NCI-H146 (cell line): ENCODE data around the gene SSTR4.
"Not testable (repeated sequence)": the region's sequence is repeated elsewhere in the genome, so short reads cannot be mapped to it uniquely, and the experiment has no call there.

Experiments used
- DNase-seq: peaks from one replicate; lab custom pipeline; 2025; lab: John Stamatoyannopoulos, UW

Gene SSTR4

GRCh38 chr20:23034721-23035671, at the start of gene SSTR4:
Gene SSTR4, plus strand, starts transcription at chr20:23035312. Its CDS starts 172 bp downstream, at chr20:23035484.
- no peak for DNase-seq

DNA sequence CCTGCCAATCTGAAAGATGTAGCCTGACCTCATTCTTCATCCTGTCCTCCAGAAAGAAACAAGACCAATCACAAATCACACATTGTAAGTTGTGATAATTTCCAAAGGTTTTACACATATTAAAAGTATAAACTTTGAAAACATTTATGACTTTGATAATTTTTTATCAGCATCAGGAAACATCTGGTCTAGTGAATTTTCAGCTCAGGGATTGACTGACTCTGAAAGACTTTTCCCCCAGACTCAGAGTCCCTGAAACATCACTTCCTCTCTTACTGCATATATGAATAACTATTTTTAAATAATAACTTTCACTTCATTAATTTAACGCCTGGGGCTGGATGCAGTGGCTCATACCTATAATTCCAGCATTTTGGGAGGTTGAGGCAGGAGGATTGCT, 48.5 kb upstream of the SSTR4 start:
- DNase-seq, result no peak

DNA sequence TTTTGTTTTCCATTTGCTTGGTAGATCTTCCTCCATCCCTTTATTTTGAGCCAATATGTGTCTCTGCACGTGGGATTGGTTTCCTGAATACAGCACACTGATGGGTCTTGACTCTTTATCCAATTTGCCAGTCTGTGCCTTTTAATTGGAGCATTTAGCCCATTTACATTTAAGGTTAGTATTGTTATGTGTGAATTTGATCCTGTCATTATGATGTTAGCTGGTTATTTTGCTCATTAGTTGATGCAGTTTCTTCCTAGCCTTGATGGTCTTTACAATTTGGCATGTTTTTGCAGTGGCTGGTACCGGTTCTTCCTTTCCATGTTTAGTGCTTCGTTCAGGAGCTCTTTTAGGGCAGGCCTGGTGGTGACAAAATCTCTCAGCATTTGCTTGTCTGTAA, 43.7 kb upstream of the SSTR4 start:
- DNase-seq, result not testable (repeated sequence)

- DNase-seq, result no peak
These were observed 41.3 kb upstream of the SSTR4 start for GRCh38 chr20:22993823-22994222.

- no peak for DNase-seq
These were observed 39.2 kb upstream of the SSTR4 start for GRCh38 chr20:22995923-22996322.

DNA sequence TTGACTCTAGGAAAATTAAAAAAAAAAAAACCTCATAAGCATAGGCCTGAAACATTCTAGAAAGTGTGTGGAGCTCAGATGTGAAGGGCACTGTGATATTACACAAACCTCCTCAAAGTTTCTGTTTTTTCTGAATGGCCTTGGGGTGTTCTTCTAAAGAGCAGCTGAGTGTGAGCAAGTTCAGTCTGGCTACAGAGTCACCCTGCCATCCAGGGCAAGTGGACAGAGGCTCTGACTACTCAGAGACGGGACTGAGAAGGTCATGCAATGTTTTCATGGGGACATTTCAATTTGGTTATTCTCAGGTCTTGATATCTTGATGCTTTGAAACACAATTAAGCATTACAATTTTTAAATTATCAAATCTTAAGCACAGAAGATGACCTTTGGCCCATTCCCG, 36.6 kb upstream of the SSTR4 start:
- DNase-seq, result no peak

DNA sequence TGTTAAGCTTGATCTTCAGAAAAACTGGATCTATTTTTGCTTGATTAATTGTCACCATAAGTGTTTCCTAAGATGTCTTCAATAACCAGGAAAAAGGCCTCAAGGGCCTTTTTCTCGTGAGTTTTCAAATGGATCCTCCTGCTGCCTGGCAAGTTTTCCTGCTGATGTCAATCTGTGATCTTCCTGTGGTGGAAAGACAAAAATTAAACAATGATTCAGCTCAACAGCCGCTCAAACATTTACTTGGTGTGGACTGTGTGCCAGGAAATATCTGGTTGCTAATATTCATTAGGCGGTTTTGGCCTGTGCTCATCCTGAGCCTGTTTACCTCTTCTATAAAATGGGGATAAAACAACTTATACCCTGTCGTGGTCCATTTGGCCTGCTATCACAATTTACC, 35.4 kb upstream of the SSTR4 start:
- no peak for DNase-seq

- DNase-seq, result no peak
These were observed 34.7 kb upstream of the SSTR4 start for GRCh38 chr20:23000232-23000947.

GRCh38 chr20:23002276-23002675, 32.8 kb upstream of the SSTR4 start:
- no peak for DNase-seq

GRCh38 chr20:23003077-23003635, 32.0 kb upstream of the SSTR4 start:
- DNase-seq, result no peak

DNA sequence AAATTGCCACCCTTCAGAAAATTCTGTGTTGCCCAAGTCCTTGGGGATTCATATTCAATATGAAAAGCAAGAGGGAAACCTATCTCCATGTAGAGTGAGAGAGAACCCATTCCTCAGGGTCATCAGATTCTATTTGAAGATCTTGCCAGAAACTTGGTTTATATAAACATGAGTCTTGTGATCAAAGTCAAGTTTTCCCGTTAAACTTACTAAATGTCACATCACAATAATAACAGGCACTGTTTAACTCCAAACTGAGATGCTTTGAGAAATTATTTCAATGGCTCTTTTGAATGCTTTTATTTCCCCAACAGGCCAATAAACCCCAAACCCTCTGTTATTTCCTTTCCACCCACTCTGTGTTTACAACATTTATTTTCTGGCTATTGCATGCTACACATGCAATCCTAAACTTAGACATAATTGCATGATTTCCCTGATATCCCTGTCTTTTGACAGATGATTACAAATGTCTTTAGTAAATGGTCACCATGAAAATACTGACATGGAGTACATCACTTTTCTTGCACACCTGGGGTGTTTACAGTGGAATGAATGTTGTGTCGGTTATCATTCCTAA, 31.1 kb upstream of the SSTR4 start:
- no peak for DNase-seq

GRCh38 chr20:23005776-23006175, 29.3 kb upstream of the SSTR4 start:
- no peak for DNase-seq

DNA sequence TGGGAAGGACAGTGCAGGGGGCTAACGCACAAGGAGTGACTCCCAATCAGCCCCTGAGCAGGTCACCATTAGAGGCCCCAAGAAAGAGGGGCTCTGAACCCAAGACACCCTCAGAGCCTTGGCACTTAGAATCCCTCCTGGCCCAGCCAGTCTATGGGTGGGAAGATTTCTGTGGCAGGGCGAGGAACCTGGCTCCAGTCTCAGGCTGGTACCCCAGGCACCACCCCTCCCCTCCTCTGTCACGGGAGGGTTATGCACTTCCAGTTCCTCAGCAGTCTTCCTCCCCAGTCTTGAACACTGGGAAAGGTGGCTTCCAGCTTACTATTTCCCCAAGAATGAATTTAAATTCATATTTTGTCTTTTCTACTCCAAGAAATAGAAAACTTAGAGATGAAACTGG, 27.6 kb upstream of the SSTR4 start:
- no peak for DNase-seq

DNA sequence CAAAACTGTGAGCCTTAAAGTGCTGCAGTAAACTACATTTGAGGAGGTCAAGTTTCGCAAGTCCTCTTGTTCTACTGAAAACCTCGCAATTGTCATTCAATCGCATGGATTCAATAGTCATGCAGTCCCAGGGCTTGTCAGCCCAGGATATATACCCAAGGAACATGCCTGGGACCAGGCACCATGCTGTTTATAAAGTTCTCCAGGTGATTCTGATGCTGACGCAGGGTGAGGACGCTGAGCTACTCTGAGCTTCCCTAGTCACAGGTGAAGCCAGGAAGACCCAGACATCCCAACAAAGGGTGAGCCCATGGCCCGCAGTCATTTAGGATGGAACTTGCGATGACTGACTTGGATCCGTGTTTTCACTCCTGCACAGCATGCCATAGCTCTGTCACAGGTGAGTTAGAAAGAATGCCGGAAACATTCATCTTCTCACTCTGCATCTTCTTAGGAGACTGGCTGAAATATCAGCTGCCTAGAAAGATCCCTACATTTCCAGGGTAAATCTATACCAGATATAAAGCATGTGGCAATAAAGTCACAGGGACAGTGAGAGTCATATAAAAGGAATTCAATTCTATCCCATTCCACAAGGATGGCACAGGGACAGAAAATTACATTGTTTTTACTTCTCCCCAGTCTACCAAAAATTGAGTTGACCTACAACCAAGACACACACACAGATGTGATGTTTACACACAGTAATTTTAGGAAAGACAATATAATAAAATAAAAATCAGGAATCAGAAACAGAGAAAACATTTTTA, 27.0 kb upstream of the SSTR4 start:
- no peak for DNase-seq

DNA sequence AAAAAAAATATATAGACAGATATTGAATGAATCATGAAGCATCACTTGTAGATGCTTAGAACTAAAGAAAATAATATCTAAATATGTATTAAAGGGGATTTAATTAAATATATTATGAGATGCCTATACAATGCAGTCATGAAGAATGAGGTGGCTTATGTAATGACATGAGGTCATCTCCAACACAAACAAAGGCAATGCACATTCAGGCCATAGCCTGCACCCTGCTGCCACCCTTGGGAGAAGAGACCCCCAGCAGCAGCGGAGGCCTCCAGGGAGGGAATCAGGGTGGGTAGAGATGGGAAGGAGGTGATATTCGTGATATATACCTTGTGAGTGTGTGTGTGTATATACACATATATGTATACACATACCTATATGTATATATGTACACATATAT, 26.4 kb upstream of the SSTR4 start:
- DNase-seq, result no peak

GRCh38 chr20:23009636-23010035, 25.5 kb upstream of the SSTR4 start:
- no peak for DNase-seq

DNA sequence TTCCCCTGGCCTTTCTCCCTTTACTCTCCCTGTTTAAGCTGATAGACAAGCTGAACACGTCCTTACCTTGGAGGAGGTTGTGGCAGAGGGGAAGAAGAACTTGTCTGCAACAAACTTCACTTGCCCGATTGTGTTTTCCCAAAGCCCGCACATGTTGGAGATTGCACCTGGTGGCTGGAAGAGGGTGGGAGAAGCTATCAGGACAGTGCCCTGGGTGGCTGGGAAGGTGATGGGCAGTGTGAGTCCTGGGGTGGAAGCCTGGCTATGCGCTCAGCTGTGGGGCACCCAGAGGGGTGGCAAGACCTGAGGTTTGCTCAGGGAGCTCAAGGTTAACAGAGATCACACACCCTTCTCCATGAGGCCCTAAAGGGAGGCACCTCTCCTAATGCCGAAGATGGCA, 25.0 kb upstream of the SSTR4 start:
- no peak for DNase-seq

GRCh38 chr20:23011008-23011721, 23.9 kb upstream of the SSTR4 start:
- no peak for DNase-seq

DNA sequence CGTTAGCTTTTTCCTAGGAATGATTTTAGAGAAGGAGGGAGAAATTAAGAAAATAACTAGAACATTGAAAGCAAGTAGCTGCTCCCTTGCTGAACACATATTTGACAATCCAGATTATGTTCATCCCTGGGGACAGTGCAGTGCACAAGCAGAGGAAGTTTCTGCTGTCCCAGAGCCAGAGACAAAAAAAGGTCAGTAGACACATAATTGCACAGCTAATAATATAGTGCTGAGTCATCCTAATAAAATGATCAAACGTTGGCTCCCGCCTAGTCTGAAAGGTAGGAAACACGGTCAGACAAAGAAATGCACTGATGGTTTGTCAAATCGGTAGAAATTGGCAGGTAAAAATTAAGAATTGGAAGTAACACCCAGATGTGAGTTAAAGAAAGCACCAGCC, 21.7 kb upstream of the SSTR4 start:
- DNase-seq, result no peak

- DNase-seq, result no peak
These were observed 17.6 kb upstream of the SSTR4 start for GRCh38 chr20:23017516-23017915.

GRCh38 chr20:23018432-23018831, 16.7 kb upstream of the SSTR4 start:
- DNase-seq, result no peak
